ENCODE data around the gene VAC14. TPM values are rescaled to one million over a fixed set of nuclear protein-coding genes. Genes with fewer than 3 reads are reported as not detected.

The VAC14 gene
- total RNA-seq, 1 experiment from 2014 or later: 65.5 TPM

- TF ChIP-seq CTCF (conservative IDR thresholded peaks at IDR 0.05; ENCODE audit: low read depth, low read length): no peak
- no peak for TF ChIP-seq EZH2phosphoT487 (IDR thresholded peaks at IDR 0.05; ENCODE audit: borderline replicate concordance, low read length)
- no peak for TF ChIP-seq EZH2 (IDR thresholded peaks at IDR 0.05; ENCODE audit: low read length, unreplicated experiment)
- Histone ChIP-seq H4K20me1 (ENCODE audit: low read length) (no peaks in the 10 kb centered on the region), H3K9me3 (ENCODE audit: low read length) (no peaks in the 10 kb centered on the region), H2AFZ (ENCODE audit: low read length) (no peak overlapping the region), H3K79me2 (ENCODE audit: low read length) (peaks cover 24% of the 10 kb centered on the region), H3K9ac (ENCODE audit: low read length) (no peak overlapping the region), H3F3A (ENCODE audit: low read length, unreplicated experiment) (no peaks in the 10 kb centered on the region), H3K27me3 (ENCODE audit: low read length) (no peaks in the 10 kb centered on the region), H3K4me3 (ENCODE audit: low read length) (no peak overlapping the region), H3K9me2 (replicated peaks; ENCODE audit: low read length) (no peaks in the 10 kb centered on the region), H3K36me3 (ENCODE audit: low read depth, low read length) (no peaks in the 10 kb centered on the region), H3K4me2 (ENCODE audit: low read length) (no peak overlapping the region), H3K4me1 (ENCODE audit: insufficient read depth, low read length) (peaks cover 13% of the 10 kb centered on the region; the same call in 1 of the 2 replicates), H3K27ac (ENCODE audit: low read length) (no peak overlapping the region)
- ATAC-seq: no peak
- ChIA-PET CTCF (no interaction called here), POLR2A (ENCODE audit: unreplicated experiment) (no interaction called here)
- intact Hi-C loops (cut with micrococcal nuclease): no loop called here
- BruUV-seq (replicated peaks): no TSS peak
- DNase-seq: no peak
Observed at GRCh38 chr16:70803319-70803718, 2.4 kb upstream of the VAC14 start.

- H3K4me3 ChIP-seq (ENCODE audit: low read length): peak overlapping the region; percentile 73; the same call in 1 of the 2 replicates
- no peak overlapping the region for H3K27ac ChIP-seq (ENCODE audit: low read length)
- ChIA-PET POLR2A (ENCODE audit: unreplicated experiment) (interaction anchor here (0.6 kb wide), 1 partner anchor 30 kb away, joined by 8 read pairs; no protein-coding TSS in a partner anchor), CTCF (no interaction called here)
- no peaks in the 10 kb centered on the region for H3F3A ChIP-seq (ENCODE audit: low read length, unreplicated experiment)
- no peak for ATAC-seq
- no peaks in the 10 kb centered on the region for H3K9me3 ChIP-seq (ENCODE audit: low read length)
- peaks cover 39% of the 10 kb centered on the region for H3K79me2 ChIP-seq (ENCODE audit: low read length)
- H3K27me3 ChIP-seq (ENCODE audit: low read length): no peaks in the 10 kb centered on the region
- peaks cover 13% of the 10 kb centered on the region; the same call in 1 of the 2 replicates for H3K4me1 ChIP-seq (ENCODE audit: insufficient read depth, low read length)
- H3K9ac ChIP-seq (ENCODE audit: low read length): no peak overlapping the region
- peak overlapping the region; percentile 62 for H2AFZ ChIP-seq (ENCODE audit: low read length)
- intact Hi-C loops (cut with micrococcal nuclease): no loop called here
- DNase-seq: no peak
- peak overlapping the region; percentile 84 for H3K4me2 ChIP-seq (ENCODE audit: low read length)
- TF ChIP-seq CTCF (conservative IDR thresholded peaks at IDR 0.05; ENCODE audit: low read depth, low read length) (no peak), EZH2 (IDR thresholded peaks at IDR 0.05; ENCODE audit: low read length, unreplicated experiment) (no peak), EZH2phosphoT487 (IDR thresholded peaks at IDR 0.05; ENCODE audit: borderline replicate concordance, low read length) (no peak)
- no peaks in the 10 kb centered on the region for H4K20me1 ChIP-seq (ENCODE audit: low read length)
- no peaks in the 10 kb centered on the region for H3K9me2 ChIP-seq (replicated peaks; ENCODE audit: low read length)
- BruUV-seq (replicated peaks): no TSS peak
- no peaks in the 10 kb centered on the region for H3K36me3 ChIP-seq (ENCODE audit: low read depth, low read length)
Observed at GRCh38 chr16:70801611-70802010, 653 bp upstream of the VAC14 start.

GRCh38 chr16:70800311-70800710, 647 bp downstream of the VAC14 start:
- Histone ChIP-seq H3K9me2 (replicated peaks; ENCODE audit: low read length) (no peaks in the 10 kb centered on the region), H4K20me1 (ENCODE audit: low read length) (no peaks in the 10 kb centered on the region), H3K4me3 (ENCODE audit: low read length) (peak overlapping the region; percentile 73), H3K4me2 (ENCODE audit: low read length) (peak overlapping the region; percentile 84), H3K27me3 (ENCODE audit: low read length) (no peaks in the 10 kb centered on the region), H3K27ac (ENCODE audit: low read length) (no peak overlapping the region), H3K79me2 (ENCODE audit: low read length) (peaks cover 52% of the 10 kb centered on the region), H3K4me1 (ENCODE audit: insufficient read depth, low read length) (peaks cover 13% of the 10 kb centered on the region; the same call in 1 of the 2 replicates), H2AFZ (ENCODE audit: low read length) (peak overlapping the region; percentile 62), H3K9me3 (ENCODE audit: low read length) (no peaks in the 10 kb centered on the region), H3F3A (ENCODE audit: low read length, unreplicated experiment) (no peaks in the 10 kb centered on the region), H3K36me3 (ENCODE audit: low read depth, low read length) (no peaks in the 10 kb centered on the region), H3K9ac (ENCODE audit: low read length) (peak overlapping the region; percentile 82)
- intact Hi-C loops (cut with micrococcal nuclease): no loop called here
- TF ChIP-seq EZH2 (IDR thresholded peaks at IDR 0.05; ENCODE audit: low read length, unreplicated experiment): no peak
- TF ChIP-seq CTCF (conservative IDR thresholded peaks at IDR 0.05; ENCODE audit: low read depth, low read length): no peak
- TF ChIP-seq EZH2phosphoT487 (IDR thresholded peaks at IDR 0.05; ENCODE audit: borderline replicate concordance, low read length): no peak
- ChIA-PET POLR2A (ENCODE audit: unreplicated experiment) (no interaction called here), CTCF (no interaction called here)
- ATAC-seq: peak; percentile 19
- DNase-seq: no peak
- BruUV-seq (replicated peaks): TSS peak; percentile 49
